NCI-H510A (cell line): ENCODE results near the gene IRF7.

Source experiments
- DNase-seq: peaks from one replicate; lab custom pipeline; 2025; lab: John Stamatoyannopoulos, UW

IRF7 gene

GRCh38 chr11:563812-564578 lies 51.8 kb downstream of the IRF7 start:
- no peak for DNase-seq

- no peak for DNase-seq
Measured at GRCh38 chr11:563066-563811, 52.5 kb downstream of the IRF7 start.
